Stimulated activated naive B cell treated with anti-CD40 and anti-IgM and Interleukin-4, amounts not matched to agents 10 μg/mL and 1 μg/mL and 100 μg/mL, for 72 hours (primary cell): ENCODE measurements around the gene DOK3.

ENCODE experiments used
- ATAC-seq, 2 donors: fragments of 150-1000 bp; cut with Tn5 transposase; replicated peaks; 2 replicates each; pipeline ENCODE4 v1.10.0; 2021; ENCODE audit warnings: moderate library complexity in 1 of 2
- DNase-seq: peaks from one replicate; pipeline ENCODE4 v3.0.0; 2021
- H3K27ac Mint-ChIP-seq: one replicate; pipeline ENCODE4 v1.8.0; 2022; ENCODE audit warnings: mild to moderate bottlenecking, mixed read lengths
- H3K27me3 Mint-ChIP-seq, 2 donors: one replicate each; pipeline ENCODE4 v1.8.0; 2022; ENCODE audit warnings: mixed read lengths in 2 of 2
- H3K36me3 Mint-ChIP-seq, 2 donors: one replicate each; pipeline ENCODE4 v1.8.0; 2022; ENCODE audit warnings: mixed read lengths in 2 of 2, mild to moderate bottlenecking in 1 of 2
- H3K4me1 Mint-ChIP-seq, 2 donors: one replicate each; pipeline ENCODE4 v1.8.0; 2022; ENCODE audit warnings: mixed read lengths in 2 of 2, mild to moderate bottlenecking in 1 of 2
- H3K4me3 Mint-ChIP-seq, 2 donors: one replicate each; pipeline ENCODE4 v1.8.0; 2022; ENCODE audit warnings: mild to moderate bottlenecking in 2 of 2, mixed read lengths in 2 of 2, moderate library complexity in 1 of 2
- H3K9me3 Mint-ChIP-seq, 2 donors: one replicate each; pipeline ENCODE4 v1.8.0; 2022; ENCODE audit warnings: mixed read lengths in 2 of 2, mild to moderate bottlenecking in 1 of 2

DOK3 gene

GRCh38 chr5:177479774-177480173 lies 29.9 kb downstream of the DOK3 start:
- Mint-ChIP-seq H3K27me3 (no peaks in the 10 kb centered on the region), H3K9me3 (no peaks in the 10 kb centered on the region), H3K4me3 (peak overlapping the region in 1 of 2 donors; percentile 8), H3K36me3 (peaks cover 3 to 7% of the 10 kb centered on the region in 2 donors), H3K27ac (peak overlapping the region; percentile 38), H3K4me1 (peaks cover 30 to 46% of the 10 kb centered on the region in 2 donors)
- ATAC-seq: no peak
- DNase-seq: no peak

- Mint-ChIP-seq H3K36me3 (no peaks in the 10 kb centered on the region), H3K27me3 (peaks cover 6 to 7% of the 10 kb centered on the region in 2 donors), H3K9me3 (no peaks in the 10 kb centered on the region), H3K4me1 (peaks cover 36 to 54% of the 10 kb centered on the region in 2 donors), H3K4me3 (peak overlapping the region; percentile 17 to 22), H3K27ac (peak overlapping the region; percentile 90)
- DNase-seq: peak; percentile 51
- ATAC-seq: peak; percentile 90 to 92
Measured at GRCh38 chr5:177478711-177479646, 30.6 kb downstream of the DOK3 start.

GRCh38 chr5:177477701-177478477 lies 31.7 kb downstream of the DOK3 start:
- H3K36me3 Mint-ChIP-seq: no peaks in the 10 kb centered on the region
- ATAC-seq: no peak
- H3K27ac Mint-ChIP-seq: no peak overlapping the region
- H3K4me3 Mint-ChIP-seq: no peak overlapping the region
- DNase-seq: no peak
- H3K9me3 Mint-ChIP-seq: no peaks in the 10 kb centered on the region
- H3K27me3 Mint-ChIP-seq: peaks cover 8 to 11% of the 10 kb centered on the region in 2 donors
- peaks cover 38 to 56% of the 10 kb centered on the region in 2 donors for H3K4me1 Mint-ChIP-seq

- Mint-ChIP-seq H3K27ac (no peak overlapping the region), H3K36me3 (no peaks in the 10 kb centered on the region), H3K4me3 (no peak overlapping the region), H3K4me1 (peaks cover 41 to 56% of the 10 kb centered on the region in 2 donors), H3K9me3 (no peaks in the 10 kb centered on the region), H3K27me3 (peaks cover 8 to 11% of the 10 kb centered on the region in 2 donors)
- DNase-seq (no peak), ATAC-seq (no peak)
Measured at GRCh38 chr5:177476531-177477233, 32.9 kb downstream of the DOK3 start.

- H3K9me3 Mint-ChIP-seq: no peaks in the 10 kb centered on the region
- H3K4me1 Mint-ChIP-seq: peaks cover 42 to 56% of the 10 kb centered on the region in 2 donors
- no peaks in the 10 kb centered on the region for H3K36me3 Mint-ChIP-seq
- ATAC-seq: no peak
- H3K4me3 Mint-ChIP-seq: no peak overlapping the region
- peaks cover 8 to 11% of the 10 kb centered on the region in 2 donors for H3K27me3 Mint-ChIP-seq
- peak overlapping the region; percentile 15 for H3K27ac Mint-ChIP-seq
- DNase-seq: no peak
Measured at GRCh38 chr5:177475563-177476427, 33.8 kb downstream of the DOK3 start.

- Mint-ChIP-seq H3K4me3 (peak overlapping the region in 1 of 2 donors; percentile 79), H3K4me1 (peaks cover 41 to 54% of the 10 kb centered on the region in 2 donors), H3K9me3 (no peaks in the 10 kb centered on the region), H3K36me3 (no peaks in the 10 kb centered on the region), H3K27me3 (peaks cover 8 to 11% of the 10 kb centered on the region in 2 donors), H3K27ac (no peak overlapping the region)
- ATAC-seq (no peak), DNase-seq (no peak)
Measured at GRCh38 chr5:177474846-177475562, 34.6 kb downstream of the DOK3 start.

GRCh38 chr5:177474002-177474476 lies 35.6 kb downstream of the DOK3 start:
- no peaks in the 10 kb centered on the region for H3K36me3 Mint-ChIP-seq
- DNase-seq: no peak
- H3K27me3 Mint-ChIP-seq: peaks cover 8 to 11% of the 10 kb centered on the region in 2 donors
- H3K4me3 Mint-ChIP-seq: peak overlapping the region; percentile 77 to 79
- H3K4me1 Mint-ChIP-seq: peaks cover 32 to 44% of the 10 kb centered on the region in 2 donors
- ATAC-seq: no peak
- peak overlapping the region; percentile 11 for H3K27ac Mint-ChIP-seq
- H3K9me3 Mint-ChIP-seq: no peaks in the 10 kb centered on the region

GRCh38 chr5:177473443-177474001 lies 36.1 kb downstream of the DOK3 start, which contains the start of gene DBN1:
Gene DBN1 (minus strand): TSS chr5:177473634. CDS start chr5:177473521, 113 bp downstream.
- peaks cover 8 to 11% of the 10 kb centered on the region in 2 donors for H3K27me3 Mint-ChIP-seq
- H3K4me3 Mint-ChIP-seq: peak within 1 kb of the TSS; percentile 77 to 79
- H3K36me3 Mint-ChIP-seq: no peaks in the 10 kb centered on the region
- H3K27ac Mint-ChIP-seq: peak within 1 kb of the TSS; percentile 11
- peaks cover 27 to 39% of the 10 kb centered on the region in 2 donors for H3K4me1 Mint-ChIP-seq
- DNase-seq (no peak), ATAC-seq (peak; percentile 30 to 46)
- no peaks in the 10 kb centered on the region for H3K9me3 Mint-ChIP-seq

GRCh38 chr5:177472460-177473442 lies 36.9 kb downstream of the DOK3 start:
- no peak for DNase-seq
- Mint-ChIP-seq H3K4me1 (peaks cover 23 to 31% of the 10 kb centered on the region in 2 donors), H3K27me3 (peaks cover 8 to 11% of the 10 kb centered on the region in 2 donors), H3K36me3 (no peaks in the 10 kb centered on the region), H3K27ac (no peak overlapping the region), H3K4me3 (peak overlapping the region; percentile 41 to 69), H3K9me3 (no peaks in the 10 kb centered on the region)
- peak; percentile 58 for ATAC-seq

GRCh38 chr5:177471610-177472356 lies 37.8 kb downstream of the DOK3 start:
- ATAC-seq: no peak
- Mint-ChIP-seq H3K4me3 (peak overlapping the region; percentile 34 to 56), H3K27me3 (peaks cover 8 to 11% of the 10 kb centered on the region in 2 donors), H3K4me1 (peaks cover 23 to 29% of the 10 kb centered on the region in 2 donors), H3K9me3 (no peaks in the 10 kb centered on the region), H3K36me3 (no peaks in the 10 kb centered on the region), H3K27ac (no peak overlapping the region)
- no peak for DNase-seq
